AG04450 (cell line): ENCODE results near the gene TCFL5. TPM values are rescaled to one million over a fixed set of nuclear protein-coding genes. Genes with fewer than 3 reads are reported as not detected.

Source experiments
- CTCF ChIA-PET: fragments of 300-600, 350-600 bp; formaldehyde crosslinking; extraction: SDS; loops from one replicate; lab custom pipeline; 2022; ENCODE audit warnings: antibody characterized with exemption, inconsistent platforms; lab: Charles Lee
- POLR2A ChIA-PET: fragments of 350-600 bp; formaldehyde crosslinking; extraction: SDS; loops from one replicate; lab custom pipeline; 2021; ENCODE audit warnings: antibody characterized with exemption, inconsistent platforms; lab: Yijun Ruan, JAX
- DNase-seq: peaks from one replicate; pipeline ENCODE4 v3.0.0-alpha.2; 2011; ENCODE audit warnings: low read depth, low spot score
- H3K27ac ChIP-seq: one replicate; pipeline ENCODE4 v1.5.1; 2012; ENCODE audit warnings: low read depth, low read length, control low read depth
- H3K27me3 ChIP-seq: one replicate; pipeline ENCODE4 v1.6.0; 2012; ENCODE audit warnings: low read length; ENCODE audit not compliant: control insufficient read depth, insufficient read depth
- H3K4me3 ChIP-seq: 2 replicates; pipeline ENCODE4 v1.5.1; 2011; ENCODE audit warnings: mild to moderate bottlenecking, low read depth, low read length, control low read depth
- H3K9me3 ChIP-seq: 2 replicates; pipeline ENCODE4 v1.5.1; 2012; ENCODE audit warnings: low read length; ENCODE audit not compliant: control insufficient read depth, insufficient read depth
- CTCF ChIP-seq: IDR thresholded peaks from 2 replicates; pipeline ENCODE4 v1.5.1; 2011; ENCODE audit warnings: low read depth, low read length, control low read depth, inconsistent platforms
- polyA plus RNA-seq: library from polyadenylated mRNA; depleted of rRNA; stranded (reverse); fragments of >200 nt; gene quantifications from 2 replicates; pipeline ENCODE4 v1.2.3, GENCODE V29; 2011

Gene TCFL5
- polyA plus RNA-seq, 1 experiment = 9.9 TPM

DNA sequence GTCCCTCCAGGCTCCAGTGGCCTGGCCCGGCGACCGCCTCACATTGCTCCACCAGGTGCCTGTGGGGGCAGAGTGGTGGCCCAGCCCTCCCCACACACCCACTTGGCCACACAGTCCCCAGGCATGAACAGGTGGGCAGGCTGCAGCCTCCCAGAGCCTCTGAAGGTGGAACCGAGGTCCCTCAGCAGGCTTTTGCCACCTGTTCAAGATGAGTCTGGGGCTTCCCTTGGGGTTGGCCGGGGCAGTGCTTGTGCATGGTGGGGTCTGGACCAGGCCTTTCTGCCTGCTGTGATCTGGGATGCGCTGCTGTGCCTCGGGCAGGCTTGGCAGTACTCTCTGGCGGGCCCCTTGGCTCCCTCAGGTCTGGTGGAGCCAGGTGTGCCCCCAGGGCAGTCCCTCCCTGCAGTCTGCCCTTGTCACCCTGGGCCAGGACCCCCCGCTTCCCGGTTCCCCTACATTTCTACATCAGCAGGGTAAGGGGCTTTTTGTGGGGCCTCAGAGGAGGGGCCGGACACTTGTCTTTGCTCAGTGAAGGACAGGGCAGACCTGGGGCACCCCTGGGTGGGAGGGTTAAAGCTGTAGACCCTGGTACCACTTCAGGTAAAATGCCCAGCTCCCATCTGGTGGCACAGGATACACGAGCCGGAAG, 47.4 kb downstream of the TCFL5 start:
- TF ChIP-seq CTCF = no peak
- ChIA-PET POLR2A (no interaction called here), CTCF (no interaction called here)
- no peak overlapping the region for H3K27ac ChIP-seq
- H3K4me3 ChIP-seq = no peak overlapping the region
- DNase-seq = no peak
- peaks cover 22% of the 10 kb centered on the region for H3K27me3 ChIP-seq
- H3K9me3 ChIP-seq = no peaks in the 10 kb centered on the region; the same call in 1 of the 2 replicates

GRCh38 chr20:62813588-62813987, 48.0 kb downstream of the TCFL5 start:
- no peak overlapping the region for H3K27ac ChIP-seq
- ChIA-PET POLR2A (no interaction called here), CTCF (no interaction called here)
- H3K9me3 ChIP-seq = no peaks in the 10 kb centered on the region; the same call in 1 of the 2 replicates
- no peak overlapping the region for H3K4me3 ChIP-seq
- H3K27me3 ChIP-seq = peaks cover 22% of the 10 kb centered on the region
- TF ChIP-seq CTCF = no peak
- DNase-seq = no peak

DNA sequence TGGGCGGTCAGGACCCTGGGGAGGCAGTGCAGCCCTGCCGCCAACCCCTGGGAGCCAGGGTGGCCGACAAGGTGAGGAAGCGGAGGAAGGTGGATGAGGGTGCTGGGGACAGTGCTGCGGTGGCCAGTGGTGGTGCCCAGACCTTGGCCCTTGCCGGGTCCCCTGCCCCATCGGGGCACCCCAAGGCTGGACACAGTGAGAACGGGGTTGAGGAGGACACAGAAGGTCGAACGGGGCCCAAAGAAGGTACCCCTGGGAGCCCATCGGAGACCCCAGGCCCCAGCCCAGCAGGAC, 48.8 kb downstream of the TCFL5 start:
- ChIA-PET POLR2A (no interaction called here), CTCF (no interaction called here)
- Histone ChIP-seq H3K9me3 (no peaks in the 10 kb centered on the region; the same call in 1 of the 2 replicates), H3K27ac (no peak overlapping the region), H3K27me3 (peaks cover 18% of the 10 kb centered on the region), H3K4me3 (no peak overlapping the region)
- DNase-seq = no peak
- TF ChIP-seq CTCF = no peak

- no peak for DNase-seq
- Histone ChIP-seq H3K9me3 (no peaks in the 10 kb centered on the region; the same call in 1 of the 2 replicates), H3K27me3 (peaks cover 13% of the 10 kb centered on the region), H3K4me3 (no peak overlapping the region), H3K27ac (no peak overlapping the region)
- no peak for TF ChIP-seq CTCF
- CTCF ChIA-PET = no interaction called here
- POLR2A ChIA-PET = no interaction called here
Measured at GRCh38 chr20:62812181-62812906, 49.3 kb downstream of the TCFL5 start.

GRCh38 chr20:62811720-62812119, 49.9 kb downstream of the TCFL5 start:
- no peak for DNase-seq
- ChIA-PET POLR2A (no interaction called here), CTCF (no interaction called here)

More at GRCh38 chr20:62811720-62812119, 49.9 kb downstream of the TCFL5 start:
- no peaks in the 10 kb centered on the region; the same call in 1 of the 2 replicates for H3K9me3 ChIP-seq
- H3K27ac ChIP-seq = no peak overlapping the region
- peaks cover 11% of the 10 kb centered on the region for H3K27me3 ChIP-seq
- no peak for TF ChIP-seq CTCF
- H3K4me3 ChIP-seq = no peak overlapping the region
